Measurements from ENCODE around the gene PUM2.

DNA sequence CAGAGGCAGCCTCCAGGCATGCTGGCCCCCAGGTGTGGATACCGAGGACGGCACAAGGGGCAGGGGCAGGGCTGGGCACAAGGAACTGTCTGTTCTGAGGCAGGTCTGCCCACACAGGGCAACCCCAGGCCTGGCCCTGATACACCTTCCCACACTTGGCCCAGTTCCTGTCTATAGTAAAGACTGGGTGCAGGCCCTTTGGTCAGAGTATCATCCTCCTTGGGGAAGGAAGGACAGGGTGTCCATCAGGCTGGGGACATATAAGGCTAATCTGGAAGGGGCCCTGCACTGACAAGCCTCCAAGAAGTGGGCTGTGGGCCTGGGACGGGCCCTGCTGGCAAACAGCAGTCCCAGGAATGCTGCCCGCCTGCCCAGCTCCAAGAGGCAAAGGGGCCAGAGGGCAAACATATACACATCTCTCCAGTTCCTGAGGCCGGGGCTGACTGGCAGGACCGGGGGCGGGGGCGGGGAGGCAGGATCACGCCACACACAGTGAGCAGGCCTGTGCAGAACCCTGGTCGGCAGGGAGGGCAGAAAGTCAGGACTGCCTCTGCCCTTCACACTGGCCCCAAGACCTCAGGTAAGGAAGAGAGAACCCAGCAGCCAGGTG, 144.6 kb downstream of the PUM2 start:
- TF ChIP-seq, protein P1, sequence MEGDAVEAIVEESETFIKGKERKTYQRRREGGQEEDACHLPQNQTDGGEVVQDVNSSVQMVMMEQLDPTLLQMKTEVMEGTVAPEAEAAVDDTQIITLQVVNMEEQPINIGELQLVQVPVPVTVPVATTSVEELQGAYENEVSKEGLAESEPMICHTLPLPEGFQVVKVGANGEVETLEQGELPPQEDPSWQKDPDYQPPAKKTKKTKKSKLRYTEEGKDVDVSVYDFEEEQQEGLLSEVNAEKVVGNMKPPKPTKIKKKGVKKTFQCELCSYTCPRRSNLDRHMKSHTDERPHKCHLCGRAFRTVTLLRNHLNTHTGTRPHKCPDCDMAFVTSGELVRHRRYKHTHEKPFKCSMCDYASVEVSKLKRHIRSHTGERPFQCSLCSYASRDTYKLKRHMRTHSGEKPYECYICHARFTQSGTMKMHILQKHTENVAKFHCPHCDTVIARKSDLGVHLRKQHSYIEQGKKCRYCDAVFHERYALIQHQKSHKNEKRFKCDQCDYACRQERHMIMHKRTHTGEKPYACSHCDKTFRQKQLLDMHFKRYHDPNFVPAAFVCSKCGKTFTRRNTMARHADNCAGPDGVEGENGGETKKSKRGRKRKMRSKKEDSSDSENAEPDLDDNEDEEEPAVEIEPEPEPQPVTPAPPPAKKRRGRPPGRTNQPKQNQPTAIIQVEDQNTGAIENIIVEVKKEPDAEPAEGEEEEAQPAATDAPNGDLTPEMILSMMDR (IDR thresholded peaks at IDR 0.05 in 4 of 5, conservative IDR thresholded peaks at IDR 0.05 in 1 of 5): no peak
- TF ChIP-seq POLR2A (IDR thresholded peaks at IDR 0.05): no peak

Measured in gastrocnemius medialis (tissue), 4 donors.